NCI-H2081 treated with DMSO at 0.1 percent for 48 hours (cell line): ENCODE measurements around the gene ACADS.

ENCODE experiments used
- DNase-seq: peaks from one replicate; lab custom pipeline; 2025; lab: John Stamatoyannopoulos, UW

The ACADS gene

DNA sequence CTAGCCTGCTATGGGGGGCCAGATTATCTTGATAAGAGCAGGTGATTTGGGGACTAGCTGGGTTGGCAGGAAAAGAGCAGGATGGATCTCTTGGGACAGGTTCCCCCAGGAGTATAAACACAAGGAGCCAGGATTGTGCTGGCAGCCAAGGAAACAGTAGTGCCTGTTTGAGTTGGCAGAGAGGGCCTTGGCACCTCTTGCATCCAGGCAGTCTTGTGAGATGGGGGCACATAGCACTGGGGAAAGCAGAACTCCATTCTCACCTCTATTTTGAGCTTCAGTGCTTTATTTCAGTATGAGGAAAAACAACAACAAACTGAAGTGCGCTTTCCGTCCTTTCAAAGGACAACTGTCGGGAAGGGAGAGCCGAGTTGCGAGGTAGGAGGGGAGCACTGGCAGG lies 24.7 kb upstream of the ACADS start:
- no peak for DNase-seq

GRCh38 chr12:120702637-120703036 lies 23.0 kb upstream of the ACADS start:
- no peak for DNase-seq

DNA sequence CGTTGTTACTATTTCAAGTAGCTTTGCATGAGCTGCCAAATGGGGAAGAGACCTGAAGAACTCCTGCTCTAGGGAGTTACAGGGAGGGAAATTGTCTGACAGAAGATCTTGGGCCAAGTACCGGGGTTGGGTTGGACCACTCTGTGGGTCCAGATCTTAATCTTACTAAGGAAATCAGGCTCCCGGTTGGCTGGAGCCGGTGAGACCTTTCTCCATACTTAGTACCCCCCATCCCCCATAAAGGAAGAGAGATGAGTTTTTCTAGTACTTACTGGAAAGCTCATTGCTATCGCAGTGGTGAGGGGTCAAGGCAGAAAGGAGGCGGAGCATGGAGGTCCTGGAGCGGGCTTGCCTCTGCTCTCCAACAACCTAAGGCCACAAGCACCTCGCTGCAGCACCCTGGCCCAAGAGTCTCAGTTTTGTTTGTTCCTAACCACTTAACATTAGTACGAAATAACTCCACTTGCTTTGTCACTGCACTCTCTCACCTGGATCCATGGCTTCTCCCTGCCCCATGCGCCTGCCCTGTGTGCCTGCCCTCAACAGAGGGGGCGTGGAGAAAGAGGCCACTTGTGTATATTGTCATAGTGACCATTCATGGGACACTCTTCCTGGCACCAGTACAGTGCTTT lies 22.2 kb upstream of the ACADS start:
- DNase-seq: no peak

DNA sequence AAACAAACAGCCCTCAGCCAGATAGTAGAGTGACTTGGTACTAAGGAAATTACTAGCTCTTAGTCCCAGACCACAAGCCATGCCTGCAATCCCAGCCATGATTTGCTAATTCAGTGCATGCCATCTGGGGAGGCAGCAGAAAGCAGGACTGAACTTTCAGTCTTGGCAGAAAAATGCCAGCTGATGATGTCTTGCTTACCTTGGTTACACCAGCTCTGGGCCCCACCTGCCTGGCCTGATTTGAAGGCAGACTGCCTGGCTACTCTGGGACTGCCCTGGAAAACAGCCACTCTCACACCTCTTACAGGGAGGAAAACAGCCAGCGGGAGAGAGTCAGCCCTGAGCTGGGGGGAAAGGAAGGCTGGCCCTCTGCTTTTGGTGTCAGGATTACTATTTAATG lies 20.0 kb upstream of the ACADS start:
- no peak for DNase-seq

DNA sequence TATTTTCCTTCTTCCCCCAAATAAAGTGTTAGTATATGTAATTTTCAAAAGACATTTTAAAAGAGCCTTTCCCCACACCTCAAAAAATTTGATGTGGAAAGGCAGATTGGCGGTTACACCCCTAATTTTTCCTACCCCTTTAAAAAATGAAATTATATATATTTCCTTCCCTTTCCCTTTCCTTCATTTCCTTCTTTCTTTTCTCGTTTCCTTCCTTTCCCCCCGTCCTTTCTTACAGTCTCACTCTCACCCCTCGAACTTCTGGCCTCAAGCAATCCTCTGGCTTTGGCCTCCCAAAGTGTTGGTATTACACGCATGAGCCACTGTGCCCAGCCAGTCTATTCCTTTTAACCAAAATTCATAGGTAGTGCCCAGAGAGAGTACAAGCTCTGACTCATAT lies 19.6 kb upstream of the ACADS start:
- no peak for DNase-seq

- no peak for DNase-seq
Measured at GRCh38 chr12:120708651-120709050, 17.0 kb upstream of the ACADS start.

GRCh38 chr12:120710031-120710804 lies 15.4 kb upstream of the ACADS start, which contains the start of gene UNC119B:
TSS of gene UNC119B (plus strand) at chr12:120710458. CDS start at chr12:120710475, 17 bp downstream.
- no peak for DNase-seq

GRCh38 chr12:120710805-120711296 lies 14.8 kb upstream of the ACADS start:
- no peak for DNase-seq

DNA sequence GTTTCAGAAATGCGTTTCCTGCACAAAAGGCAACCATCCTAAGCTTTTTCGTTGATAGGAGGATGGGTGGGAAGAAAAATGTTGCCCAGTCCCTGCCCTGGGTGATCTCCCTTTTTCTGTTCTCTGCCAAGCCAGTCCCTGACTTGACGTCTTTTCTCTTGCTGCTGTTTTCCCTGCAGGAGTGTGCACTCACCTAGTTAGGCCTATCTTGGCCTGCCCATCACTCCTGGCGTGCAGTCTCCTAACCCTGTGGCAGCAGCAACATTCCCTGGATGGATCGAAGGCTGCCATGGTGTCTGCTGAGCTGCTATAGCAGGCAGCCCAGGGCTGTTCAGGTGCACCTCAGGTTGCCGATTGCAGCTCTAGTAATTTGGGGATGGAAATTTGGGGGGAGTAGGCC lies 14.2 kb upstream of the ACADS start:
- DNase-seq: no peak

DNA sequence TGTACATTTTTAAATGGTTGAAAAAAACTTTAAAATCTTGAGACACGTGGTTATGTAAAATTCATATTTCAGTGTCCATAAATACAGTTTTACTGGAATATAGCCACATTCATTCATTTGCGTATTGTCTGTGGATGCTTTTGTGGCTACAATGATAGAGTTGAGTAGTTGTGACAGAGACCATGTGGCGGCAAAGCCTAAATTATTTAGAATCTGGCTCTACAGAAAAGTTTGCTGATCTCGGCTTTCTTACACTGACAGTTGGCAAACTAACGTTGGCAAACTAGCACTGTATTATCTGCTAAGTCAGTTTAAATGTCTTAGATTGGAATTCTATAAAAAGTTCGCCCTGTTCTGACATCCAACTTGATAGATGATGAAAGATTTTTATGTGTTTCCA lies 13.0 kb upstream of the ACADS start:
- no peak for DNase-seq

GRCh38 chr12:120713861-120714482 lies 11.7 kb upstream of the ACADS start:
- DNase-seq: peak; percentile 21

- no peak for DNase-seq
Measured at GRCh38 chr12:120718055-120718454, 7.6 kb upstream of the ACADS start.

DNA sequence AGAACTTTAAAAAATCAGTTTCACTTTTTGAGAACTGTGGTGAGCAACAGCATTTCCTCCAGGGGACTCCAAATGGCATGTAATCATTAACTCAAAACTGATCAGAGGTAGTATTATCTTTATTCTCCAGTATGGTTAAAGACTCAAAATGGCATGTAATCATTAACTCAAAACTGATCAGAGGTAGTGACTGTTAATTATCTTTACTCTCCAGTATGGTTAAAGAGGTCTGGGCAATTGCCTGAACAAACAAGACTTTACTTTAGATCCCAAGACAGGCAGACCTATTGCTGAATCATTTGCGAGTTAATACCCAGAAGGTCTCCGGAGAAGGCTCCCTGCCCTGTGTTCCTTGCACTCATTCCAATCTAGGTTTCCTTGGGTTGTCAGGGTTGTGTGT lies 6.6 kb upstream of the ACADS start:
- no peak for DNase-seq

- no peak for DNase-seq
Measured at GRCh38 chr12:120719496-120720233, 6.0 kb upstream of the ACADS start.

DNA sequence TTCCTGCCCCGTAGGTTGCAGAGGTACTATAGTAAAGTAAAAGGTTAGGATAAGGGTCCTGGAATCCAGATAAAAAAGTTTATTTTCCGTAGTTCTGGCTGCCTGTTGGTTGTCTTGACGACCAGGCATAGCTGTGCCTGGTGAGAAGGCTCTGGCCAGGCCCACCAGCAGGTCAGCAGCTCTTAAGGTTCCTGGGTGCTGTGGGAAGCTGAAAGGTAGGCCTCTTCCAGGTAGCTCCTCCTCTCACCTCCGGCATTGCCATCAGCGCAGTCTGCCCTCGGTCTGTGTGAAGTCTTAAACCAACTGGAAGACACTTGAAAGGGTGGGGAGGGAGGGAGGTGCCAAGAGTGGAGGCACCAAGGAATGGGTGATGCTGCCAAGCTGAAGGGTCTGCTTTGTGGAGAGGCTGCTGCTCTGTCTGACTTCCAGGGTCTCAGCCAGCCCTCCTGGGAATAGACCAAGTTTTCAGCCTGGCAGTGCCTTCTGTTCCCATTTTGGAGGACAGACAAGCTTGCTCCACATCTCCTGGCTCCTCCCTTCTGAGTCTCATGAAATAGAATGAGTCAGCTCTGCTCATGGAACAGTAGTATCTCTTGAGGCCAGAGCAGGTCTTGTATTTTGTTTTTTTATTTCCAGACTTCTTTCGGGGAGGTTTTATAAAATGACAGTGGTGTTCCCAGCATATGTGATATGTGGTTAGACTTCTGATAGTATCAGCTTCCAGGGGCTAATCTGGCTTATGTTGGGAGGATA lies 5.2 kb upstream of the ACADS start:
- DNase-seq: no peak

DNA sequence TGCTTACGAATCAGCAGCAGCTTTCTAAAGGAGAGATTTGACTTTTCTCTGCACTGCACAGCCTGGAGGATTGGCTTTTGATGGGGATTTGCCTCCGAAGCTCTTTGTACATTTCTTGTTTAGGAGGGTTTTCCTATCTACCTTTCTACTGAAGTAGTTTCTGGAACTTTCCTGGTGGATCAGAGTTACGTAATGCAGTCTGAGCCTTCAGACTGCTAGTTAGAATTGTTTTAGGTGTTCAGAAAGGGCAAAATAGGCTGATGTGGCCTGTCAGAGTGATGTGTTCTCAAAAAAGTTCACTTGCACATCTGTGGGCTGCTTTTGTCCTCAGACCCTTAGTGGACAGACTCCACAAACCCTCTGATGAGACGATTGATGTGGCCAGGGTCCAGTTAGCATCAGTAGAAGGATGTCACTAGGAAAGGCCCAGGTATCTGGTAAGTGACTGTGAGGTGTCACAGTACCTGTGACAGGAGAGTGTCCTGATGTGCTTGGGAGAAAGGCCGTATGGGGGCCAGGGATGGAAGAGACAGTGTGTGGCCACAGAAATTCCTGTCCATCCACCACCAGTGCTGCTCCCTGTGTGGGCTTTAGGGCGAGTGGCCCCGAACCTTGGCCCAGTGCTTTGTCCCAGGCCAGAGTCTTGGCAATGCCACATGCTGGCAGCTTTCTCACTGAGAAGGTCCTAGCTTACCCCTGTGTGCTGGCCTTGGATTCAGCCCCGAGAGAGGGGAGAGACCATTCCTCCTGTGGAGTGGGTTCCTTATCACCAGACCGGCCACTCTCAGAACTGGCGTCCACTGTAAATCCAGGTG lies 4.4 kb upstream of the ACADS start:
- no peak for DNase-seq

- no peak for DNase-seq
Measured at GRCh38 chr12:120721866-120722265, 3.8 kb upstream of the ACADS start.

- DNase-seq: no peak
Measured at GRCh38 chr12:120722784-120723183, 2.8 kb upstream of the ACADS start.

DNA sequence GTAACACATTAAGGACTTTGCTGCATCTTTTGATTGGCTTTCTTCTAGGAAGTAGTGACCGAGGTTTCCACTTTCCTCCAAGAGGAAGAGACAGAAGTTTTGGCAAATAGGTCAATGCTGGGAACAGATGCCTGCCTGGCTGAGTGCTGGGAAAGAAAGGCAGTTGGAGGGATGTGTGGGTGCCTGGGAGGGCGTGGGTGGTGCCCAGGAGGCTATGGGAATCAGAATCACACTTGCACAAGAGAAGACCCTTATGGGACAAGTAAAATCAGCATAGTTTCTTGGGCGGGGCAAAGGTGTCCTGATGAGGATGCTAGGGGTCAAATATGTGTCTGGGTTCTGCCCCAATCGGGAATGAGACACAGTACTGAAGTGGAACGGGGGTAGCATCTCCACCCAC lies 906 bp upstream of the ACADS start:
- no peak for DNase-seq

DNA sequence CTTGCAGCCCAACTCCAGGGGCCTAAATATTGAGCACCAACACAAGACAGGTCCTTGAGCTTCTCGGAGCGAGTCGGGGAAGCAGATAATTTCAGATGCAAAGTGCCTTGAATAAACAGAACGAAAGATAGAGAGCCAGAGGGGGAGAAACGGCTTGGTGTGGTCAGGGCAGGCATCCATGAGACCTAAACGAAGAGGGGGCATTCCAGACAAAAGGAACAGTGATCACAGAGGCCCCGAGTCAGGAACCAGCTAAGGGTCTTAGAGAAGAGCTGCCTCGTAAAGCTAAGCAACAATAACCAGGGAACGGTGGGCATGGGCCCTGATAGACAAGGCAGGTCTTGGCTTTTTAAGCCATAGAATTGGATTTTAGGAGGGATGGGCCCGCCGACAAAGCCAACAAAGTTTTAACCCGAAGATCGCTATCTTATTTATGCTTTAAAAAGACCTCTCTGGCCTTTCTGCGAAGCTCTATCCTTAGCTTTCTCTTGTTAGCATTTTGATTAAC lies 421 bp upstream of the ACADS start:
- no peak for DNase-seq

DNA sequence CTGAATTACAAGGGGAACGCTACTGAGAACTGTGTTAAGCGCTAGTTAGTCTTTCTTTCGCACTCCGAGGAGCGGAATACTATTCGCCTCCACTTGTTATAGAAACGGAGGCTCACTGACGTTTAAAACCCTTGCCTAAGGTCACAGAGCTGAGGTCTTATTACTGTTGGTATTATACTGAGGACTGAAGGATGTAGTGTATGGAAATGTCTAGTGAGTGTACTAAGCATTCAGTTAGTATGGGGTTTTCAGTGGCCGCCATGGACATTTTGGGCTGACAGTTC lies 826 bp downstream of the ACADS start:
- no peak for DNase-seq
